Astrocyte (in vitro differentiated cells and primary cell): ENCODE results near the gene CLOCK. TPM values are rescaled to one million over a fixed set of nuclear protein-coding genes. Genes with fewer than 3 reads are reported as not detected.

Experiments used
- DNase-seq: peaks from one replicate; pipeline ENCODE4 v3.0.0-alpha.2; 2010; ENCODE audit warnings: low read depth
- FAIRE-seq: peaks from 2 replicates; lab custom pipeline; 2011; peaks lifted over from hg19 to GRCh38; lab: Jason Lieb, UNC
- H2AFZ ChIP-seq: 2 replicates; pipeline ENCODE4 v1.6.0; 2012; ENCODE audit warnings: low read depth, low read length, inconsistent platforms
- H3K27ac ChIP-seq: 2 replicates; pipeline ENCODE4 v1.5.1; 2011; ENCODE audit warnings: low read depth, low read length, inconsistent platforms
- H3K27me3 ChIP-seq: 2 replicates; pipeline ENCODE4 v1.6.0; 2011; ENCODE audit warnings: low read length, inconsistent platforms; ENCODE audit not compliant: insufficient read depth
- H3K36me3 ChIP-seq: 2 replicates; pipeline ENCODE4 v1.5.1; 2011; ENCODE audit warnings: low read length, inconsistent platforms; ENCODE audit not compliant: insufficient read depth
- H3K4me1 ChIP-seq: 2 replicates; pipeline ENCODE4 v1.5.1; 2011; ENCODE audit warnings: low read length, inconsistent platforms; ENCODE audit not compliant: insufficient read depth
- H3K4me2 ChIP-seq: 2 replicates; pipeline ENCODE4 v1.6.0; 2012; ENCODE audit warnings: low read length, inconsistent platforms
- H3K4me3 ChIP-seq: 2 replicates; pipeline ENCODE4 v1.5.1; 2011; ENCODE audit warnings: low read depth, mild to moderate bottlenecking, low read length, inconsistent platforms; ENCODE audit not compliant: insufficient read depth
- H3K79me2 ChIP-seq: 2 replicates; pipeline ENCODE4 v1.6.0; 2012; ENCODE audit warnings: mild to moderate bottlenecking, low read length, inconsistent platforms; ENCODE audit not compliant: insufficient read depth
- H3K9ac ChIP-seq: 2 replicates; pipeline ENCODE4 v1.6.0; 2012; ENCODE audit warnings: mild to moderate bottlenecking, low read length, inconsistent platforms
- H3K9me3 ChIP-seq: 2 replicates; pipeline ENCODE4 v1.5.1; 2012; ENCODE audit warnings: low read depth, mild to moderate bottlenecking, low read length, inconsistent platforms; ENCODE audit not compliant: insufficient read depth
- H4K20me1 ChIP-seq: 2 replicates; pipeline ENCODE4 v1.6.0; 2012; ENCODE audit warnings: low read length, inconsistent platforms; ENCODE audit not compliant: insufficient read depth
- H3K27ac Mint-ChIP-seq: one replicate; pipeline ENCODE4 v1.8.0; 2021; ENCODE audit warnings: mild to moderate bottlenecking, mixed read lengths; ENCODE audit not compliant: unreplicated experiment
- H3K27me3 Mint-ChIP-seq: one replicate; pipeline ENCODE4 v1.8.0; 2021; ENCODE audit warnings: low read depth, mixed read lengths; ENCODE audit not compliant: unreplicated experiment
- H3K36me3 Mint-ChIP-seq: one replicate; pipeline ENCODE4 v1.8.0; 2021; ENCODE audit warnings: low read depth, mixed read lengths; ENCODE audit not compliant: unreplicated experiment
- H3K4me1 Mint-ChIP-seq: one replicate; pipeline ENCODE4 v1.8.0; 2021; ENCODE audit warnings: low read depth, mixed read lengths; ENCODE audit not compliant: unreplicated experiment
- H3K4me3 Mint-ChIP-seq: one replicate; pipeline ENCODE4 v1.8.0; 2021; ENCODE audit warnings: mild to moderate bottlenecking, moderate library complexity, mixed read lengths; ENCODE audit not compliant: unreplicated experiment
- H3K9me3 Mint-ChIP-seq: one replicate; pipeline ENCODE4 v1.8.0; 2021; ENCODE audit warnings: mild to moderate bottlenecking, mixed read lengths; ENCODE audit not compliant: unreplicated experiment
- CTCF ChIP-seq: IDR thresholded peaks from 2 replicates; pipeline ENCODE4 v1.5.1; 2011; ENCODE audit warnings: low read depth, mild to moderate bottlenecking, inconsistent platforms, low read length, moderate library complexity; ENCODE audit not compliant: insufficient read depth
- EZH2 ChIP-seq: IDR thresholded peaks from 2 replicates; pipeline ENCODE4 v1.6.1; 2012; ENCODE audit warnings: mild to moderate bottlenecking, low read length, inconsistent platforms; ENCODE audit not compliant: insufficient read depth
- total RNA-seq: library from RNA; stranded (reverse); gene quantifications from 2 replicates; pipeline ENCODE4 v1.2.1, GENCODE V29; 2021

CLOCK gene
- total RNA-seq, 1 donor from 2014 or later, result 20.4 TPM

DNA sequence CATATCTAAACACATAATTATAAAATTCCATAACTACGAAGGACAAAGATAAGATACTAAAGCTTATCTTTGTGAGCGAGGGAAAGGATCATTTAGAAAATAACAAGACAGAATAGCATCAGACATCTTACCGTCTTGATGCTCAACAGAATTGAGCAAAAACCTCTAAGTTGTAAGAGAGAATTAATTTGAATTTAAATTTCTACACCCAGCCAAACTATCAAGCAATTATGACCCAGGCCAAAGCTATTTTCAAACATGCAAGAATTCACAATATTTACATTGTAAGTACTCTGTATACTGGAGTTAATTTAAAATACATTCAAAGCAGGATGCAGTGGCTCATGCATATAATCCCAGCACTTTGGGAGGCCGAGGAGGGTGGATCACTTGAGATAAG is 16.5 kb downstream of the CLOCK start:
- H3K4me1 Mint-ChIP-seq, result no peaks in the 10 kb centered on the region
- H3K27me3 Mint-ChIP-seq, result no peaks in the 10 kb centered on the region
- DNase-seq (no peak), FAIRE-seq (no peak)
- Histone ChIP-seq H3K27ac (no peak overlapping the region), H4K20me1 (peaks cover 13% of the 10 kb centered on the region), H3K27me3 (no peaks in the 10 kb centered on the region), H3K9ac (no peak overlapping the region), H3K36me3 (no peaks in the 10 kb centered on the region), H2AFZ (no peak overlapping the region), H3K9me3 (no peaks in the 10 kb centered on the region), H3K79me2 (peaks cover 95% of the 10 kb centered on the region), H3K4me2 (no peak overlapping the region), H3K4me1 (no peaks in the 10 kb centered on the region), H3K4me3 (no peak overlapping the region)
- H3K36me3 Mint-ChIP-seq, result peaks cover 8% of the 10 kb centered on the region
- no peak overlapping the region for H3K4me3 Mint-ChIP-seq
- no peak overlapping the region for H3K27ac Mint-ChIP-seq
- H3K9me3 Mint-ChIP-seq, result no peaks in the 10 kb centered on the region
- TF ChIP-seq EZH2 (no peak), CTCF (no peak)

GRCh38 chr4:55528491-55528890 is 18.2 kb downstream of the CLOCK start:
- Mint-ChIP-seq H3K4me1 (no peaks in the 10 kb centered on the region), H3K4me3 (no peak overlapping the region), H3K27ac (no peak overlapping the region), H3K9me3 (no peaks in the 10 kb centered on the region), H3K27me3 (no peaks in the 10 kb centered on the region), H3K36me3 (peaks cover 5% of the 10 kb centered on the region)
- Histone ChIP-seq H3K79me2 (peaks cover 86% of the 10 kb centered on the region), H3K4me3 (no peak overlapping the region), H3K9me3 (no peaks in the 10 kb centered on the region), H3K36me3 (no peaks in the 10 kb centered on the region), H2AFZ (no peak overlapping the region), H3K4me1 (no peaks in the 10 kb centered on the region), H4K20me1 (peaks cover 10% of the 10 kb centered on the region), H3K27ac (no peak overlapping the region), H3K9ac (no peak overlapping the region), H3K27me3 (no peaks in the 10 kb centered on the region), H3K4me2 (no peak overlapping the region)
- TF ChIP-seq CTCF (no peak), EZH2 (no peak)
- no peak for DNase-seq
- no peak for FAIRE-seq

GRCh38 chr4:55524844-55525571 is 21.7 kb downstream of the CLOCK start:
- DNase-seq (peak; percentile 27), FAIRE-seq (no peak)
- Mint-ChIP-seq H3K4me3 (no peak overlapping the region), H3K4me1 (no peaks in the 10 kb centered on the region), H3K9me3 (no peaks in the 10 kb centered on the region), H3K27ac (peak overlapping the region; percentile 63), H3K27me3 (no peaks in the 10 kb centered on the region), H3K36me3 (peaks cover 5% of the 10 kb centered on the region)
- Histone ChIP-seq H3K27me3 (no peaks in the 10 kb centered on the region), H3K9me3 (no peaks in the 10 kb centered on the region), H2AFZ (no peak overlapping the region), H3K4me3 (no peak overlapping the region), H3K4me1 (no peaks in the 10 kb centered on the region), H4K20me1 (peaks cover 20% of the 10 kb centered on the region), H3K4me2 (no peak overlapping the region), H3K9ac (no peak overlapping the region), H3K36me3 (no peaks in the 10 kb centered on the region), H3K79me2 (peaks cover 85% of the 10 kb centered on the region), H3K27ac (peak overlapping the region; percentile 43)
- TF ChIP-seq EZH2 (no peak), CTCF (no peak)
